Lower lobe of right lung (tissue), 2 donors: ENCODE results near the gene TNFSF8. TPM values are rescaled to one million over a fixed set of nuclear protein-coding genes. Genes with fewer than 3 reads are reported as not detected.

Experiments
- ATAC-seq, 2 donors: fragments of 200-7000 bp; cut with Tn5 transposase; one replicate each; pipeline ENCODE4 v1.9.1; 2020 to 2022; ENCODE audit warnings: mild to moderate bottlenecking in 2 of 2, moderate library complexity in 2 of 2
- DNase-seq: peaks from one replicate; pipeline ENCODE4 v3.0.0-alpha.2; 2020
- H3K27ac ChIP-seq: fragments of 200-600 bp; one replicate; pipeline ENCODE4 v1.8.0; 2022
- H3K27me3 ChIP-seq: fragments of 200-600 bp; one replicate; pipeline ENCODE4 v1.8.0; 2022; ENCODE audit warnings: low read depth
- H3K36me3 ChIP-seq: fragments of 200-600 bp; one replicate; pipeline ENCODE4 v1.8.0; 2022; ENCODE audit warnings: mild to moderate bottlenecking
- H3K4me1 ChIP-seq: fragments of 200-600 bp; one replicate; pipeline ENCODE4 v1.8.0; 2022
- H3K4me3 ChIP-seq: fragments of 200-600 bp; one replicate; pipeline ENCODE4 v1.8.0; 2022; ENCODE audit warnings: mild to moderate bottlenecking
- H3K9me3 ChIP-seq: fragments of 200-600 bp; one replicate; pipeline ENCODE4 v1.8.0; 2022
- CTCF ChIP-seq: fragments of 200-600 bp; IDR thresholded peaks from one replicate; pipeline ENCODE4 v1.8.0; 2022; ENCODE audit warnings: antibody characterized with exemption, mild to moderate bottlenecking
- intact Hi-C: fragments of 100-400 bp; cut with DNase I; formaldehyde crosslinking; loops from one replicate; pipeline ENCODE4 v1.11.0; 2022
- long read RNA-seq: library from polyadenylated mRNA; unstranded; transcript quantifications from one replicate; pipeline ENCODE4 v2.0.0, GENCODE V29; 2021
- total RNA-seq: library from RNA; stranded (reverse); fragmentation: NEBNext Ultra II Directional; extraction: Animal tissue kit (Norgen Biotek cat#: 25700); gene quantifications from one replicate; pipeline ENCODE4 v1.2.1, GENCODE V29; 2021
- donor health status: DM: no; HTN: yes; CAD: no; lungs with severe emphysema.

Gene TNFSF8
- total RNA-seq = 3.5 TPM
- long read RNA-seq, partial matches to known transcripts = 0 of 1 reads
- long read RNA-seq, other reads (novel, unspliced or antisense) = 0 of 1 reads

GRCh38 chr9:114930056-114930812, at the start of gene TNFSF8:
Gene TNFSF8 (minus strand): TSS chr9:114930591. CDS start chr9:114930303, 288 bp downstream.
- no peak for TF ChIP-seq CTCF
- H3K4me1 ChIP-seq = peaks cover 7% of the 10 kb centered on the region
- H3K27me3 ChIP-seq = no peaks in the 10 kb centered on the region
- H3K9me3 ChIP-seq = no peaks in the 10 kb centered on the region
- H3K36me3 ChIP-seq = no peaks in the 10 kb centered on the region
- ATAC-seq (peak; percentile 74 to 83), DNase-seq (peak; percentile 60)
- peak within 1 kb of the TSS; percentile 44 for H3K4me3 ChIP-seq
- intact Hi-C loops = no loop called here
- peak within 1 kb of the TSS; percentile 66 for H3K27ac ChIP-seq

- no peak overlapping the region for H3K27ac ChIP-seq
- no peak overlapping the region for H3K4me3 ChIP-seq
- H3K9me3 ChIP-seq = no peaks in the 10 kb centered on the region
- H3K27me3 ChIP-seq = no peaks in the 10 kb centered on the region
- ATAC-seq = peak in 1 of 2 donors; percentile 34
- no peaks in the 10 kb centered on the region for H3K36me3 ChIP-seq
- no peak for TF ChIP-seq CTCF
- DNase-seq = no peak
- intact Hi-C loops = no loop called here
- no peaks in the 10 kb centered on the region for H3K4me1 ChIP-seq
Measured at GRCh38 chr9:114973216-114973615, 42.8 kb upstream of the TNFSF8 start.

GRCh38 chr9:114972510-114973136, 42.2 kb upstream of the TNFSF8 start:
- intact Hi-C loops = no loop called here
- H3K9me3 ChIP-seq = no peaks in the 10 kb centered on the region
- ATAC-seq (no peak), DNase-seq (no peak)
- no peak overlapping the region for H3K4me3 ChIP-seq
- H3K4me1 ChIP-seq = no peaks in the 10 kb centered on the region
- H3K27me3 ChIP-seq = no peaks in the 10 kb centered on the region
- H3K36me3 ChIP-seq = no peaks in the 10 kb centered on the region
- TF ChIP-seq CTCF = no peak
- H3K27ac ChIP-seq = no peak overlapping the region

- DNase-seq = no peak
- TF ChIP-seq CTCF = no peak
- Histone ChIP-seq H3K9me3 (no peaks in the 10 kb centered on the region), H3K4me3 (no peak overlapping the region), H3K4me1 (no peaks in the 10 kb centered on the region), H3K27me3 (no peaks in the 10 kb centered on the region), H3K36me3 (no peaks in the 10 kb centered on the region), H3K27ac (no peak overlapping the region)
- intact Hi-C loops = no loop called here
- ATAC-seq = no peak
Measured at GRCh38 chr9:114969269-114969668, 38.9 kb upstream of the TNFSF8 start.

GRCh38 chr9:114968671-114969070, 38.3 kb upstream of the TNFSF8 start:
- DNase-seq = no peak

More at GRCh38 chr9:114968671-114969070, 38.3 kb upstream of the TNFSF8 start:
- Histone ChIP-seq H3K27me3 (no peaks in the 10 kb centered on the region), H3K9me3 (no peaks in the 10 kb centered on the region), H3K36me3 (no peaks in the 10 kb centered on the region), H3K4me3 (no peak overlapping the region), H3K4me1 (no peaks in the 10 kb centered on the region), H3K27ac (no peak overlapping the region)
- intact Hi-C loops = no loop called here
- ATAC-seq = peak in 1 of 2 donors; percentile 68
- no peak for TF ChIP-seq CTCF
